Activated effector memory CD4-positive, alpha-beta T cell treated with Interleukin-2 at 50 U/mL for 16 hours (primary cell): Measurements from ENCODE around the gene CACNA1I.
A peak's percentile ranks its signal among the peaks of the same experiment; 100 is the strongest.

Experiments used
- DNase-seq: peaks from one replicate; pipeline ENCODE4 v3.0.0-alpha.2; 2020

CACNA1I gene

DNA sequence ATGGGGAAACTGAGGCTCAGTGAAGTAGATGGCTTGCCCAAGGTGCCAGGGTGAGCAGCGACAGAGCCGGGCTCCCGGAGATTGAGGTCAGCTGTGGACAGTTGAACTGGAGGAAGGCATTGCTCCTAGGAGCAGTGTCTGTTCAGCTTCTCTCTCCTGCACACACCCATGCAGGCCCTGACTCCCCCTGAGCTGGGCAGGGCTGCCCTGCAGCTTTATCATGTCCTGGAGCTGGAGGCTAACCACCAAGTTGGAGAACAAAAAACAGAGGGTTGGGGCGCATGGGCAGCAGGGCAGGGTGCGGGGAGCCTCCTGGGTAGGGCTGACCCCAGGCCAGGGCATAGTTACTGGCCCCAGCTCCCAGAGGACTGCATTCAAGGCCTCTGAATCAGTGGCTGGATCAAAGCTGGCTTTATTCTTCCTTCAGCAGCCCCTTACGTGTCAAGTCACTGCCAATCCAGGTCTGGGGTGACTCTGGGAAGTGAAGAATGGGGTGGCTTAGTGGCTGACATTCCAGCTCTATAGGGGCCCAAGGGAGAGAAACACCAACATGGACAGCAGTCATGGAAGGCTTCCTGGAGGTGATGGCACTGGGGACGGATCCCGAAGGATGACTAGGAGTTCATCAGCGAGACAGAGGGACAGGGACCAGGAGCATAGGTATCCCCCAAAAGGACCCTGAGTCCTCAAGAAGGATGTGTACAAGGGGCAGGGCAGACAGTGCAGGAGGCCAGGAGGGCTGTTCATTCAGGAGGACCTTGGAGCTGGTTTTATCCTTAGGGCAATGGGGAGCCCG, 83.8 kb downstream of the CACNA1I start:
- DNase-seq: no peak

DNA sequence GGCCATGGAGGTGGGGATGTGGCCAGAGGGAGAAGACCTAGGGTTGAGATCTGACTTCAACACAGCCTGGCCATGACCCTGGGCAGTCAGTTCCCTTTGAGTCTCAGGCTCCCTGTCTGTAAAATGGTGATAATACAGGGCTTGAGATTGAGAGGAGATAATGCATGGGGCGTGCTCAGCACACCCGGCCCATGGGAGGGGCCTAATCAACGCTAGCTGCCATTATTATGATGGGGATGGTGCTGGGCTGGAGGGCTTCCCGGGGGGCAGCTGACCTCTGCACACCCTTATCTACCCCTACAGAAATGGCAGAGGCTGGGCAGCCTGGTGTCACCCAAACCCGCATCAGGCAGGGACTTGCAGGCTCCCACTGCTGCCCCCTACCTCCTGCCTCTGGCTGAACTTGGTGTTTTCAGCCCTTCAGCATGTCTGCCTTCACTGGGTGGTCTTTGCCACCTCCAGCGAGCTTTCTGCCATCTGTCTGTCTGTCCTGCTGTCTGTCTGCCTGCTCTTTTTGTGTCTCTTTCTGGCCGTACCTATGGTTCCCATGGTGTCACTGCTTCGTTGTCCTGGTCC, 84.5 kb downstream of the CACNA1I start:
- no peak for DNase-seq

DNA sequence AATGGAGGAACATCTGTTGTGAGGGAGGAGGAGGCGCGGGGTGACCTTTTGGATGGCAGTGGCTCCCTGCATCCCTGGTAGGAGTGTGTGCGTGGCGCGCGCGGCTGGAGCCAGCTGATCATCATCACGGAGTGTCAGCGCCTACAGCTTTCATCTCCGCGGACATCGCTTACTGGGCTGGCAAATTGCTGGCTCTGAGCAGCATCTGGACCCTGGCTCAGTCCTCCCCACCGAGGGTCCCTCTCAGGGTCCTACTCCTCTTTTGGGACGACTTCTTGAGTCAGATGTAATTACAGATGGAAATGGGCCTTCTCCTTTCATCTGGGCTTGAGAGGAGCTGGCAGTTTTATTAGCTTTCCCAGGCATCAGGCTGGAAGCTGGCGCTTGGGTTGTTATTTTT, 85.3 kb downstream of the CACNA1I start:
- no peak for DNase-seq

DNA sequence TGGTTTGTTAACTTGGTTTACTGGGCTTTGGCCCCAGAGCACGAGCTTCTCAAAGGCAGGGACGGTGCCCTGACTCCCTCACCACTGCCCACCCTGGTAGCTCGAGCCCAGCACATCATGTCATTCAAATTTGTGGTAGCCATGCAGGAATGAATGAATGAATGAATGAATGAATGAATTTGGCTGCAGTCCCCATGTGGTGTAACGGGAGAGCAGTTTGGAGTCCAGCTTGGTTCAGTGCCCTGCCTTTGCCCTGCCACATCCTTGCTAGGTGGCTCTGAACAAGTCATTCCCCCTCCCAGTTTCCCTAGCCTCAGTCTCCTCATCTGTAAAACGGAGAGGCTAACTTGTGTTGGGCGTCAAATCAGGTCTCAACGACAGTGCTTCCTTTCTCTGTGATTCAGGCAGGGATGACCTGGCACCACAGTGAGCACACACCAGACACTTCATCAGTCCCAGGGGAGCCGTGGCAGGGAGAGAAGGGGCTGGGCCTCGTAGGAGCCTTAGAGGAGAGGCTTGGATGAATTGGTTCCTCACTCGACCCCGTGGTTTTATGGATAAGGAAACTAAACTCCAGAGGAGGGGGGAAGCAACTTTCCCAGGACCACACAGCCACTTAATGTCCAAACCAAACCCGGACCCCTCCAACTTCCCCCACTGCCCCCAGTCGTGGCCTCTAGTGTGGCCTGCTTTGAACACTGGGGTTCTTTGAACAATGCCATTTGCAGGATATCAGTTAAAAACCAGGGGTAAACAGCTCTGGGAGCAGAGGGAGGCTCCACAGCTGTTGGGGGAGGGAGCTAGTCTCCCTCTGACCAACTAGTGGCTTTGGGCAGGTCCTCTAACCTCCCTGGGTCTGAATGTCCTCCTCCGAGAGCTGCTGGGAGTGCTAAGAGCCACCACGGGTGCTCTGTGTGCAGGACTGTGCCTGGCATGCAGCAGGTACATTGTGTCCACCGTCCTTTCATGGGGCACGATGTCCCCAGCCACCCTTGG, 86.2 kb downstream of the CACNA1I start:
- DNase-seq: no peak

DNA sequence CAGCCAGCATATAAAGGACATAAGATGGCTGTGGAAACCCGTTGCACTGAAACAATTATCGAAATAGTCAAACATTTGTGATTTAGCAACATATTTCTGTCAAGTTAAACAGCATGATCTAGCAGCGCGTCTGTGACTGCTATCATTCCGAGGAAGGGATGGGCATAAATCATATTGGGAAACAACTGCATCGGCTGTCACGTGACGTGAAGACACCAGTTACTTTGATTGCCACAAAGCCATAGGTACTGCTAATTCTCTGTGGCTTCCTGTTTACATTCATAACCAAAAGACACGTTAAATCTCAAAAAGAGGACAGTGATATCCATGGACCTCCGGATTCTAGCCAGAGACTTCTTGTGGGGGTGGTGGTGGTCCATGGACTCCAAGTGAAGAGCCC, 87.8 kb downstream of the CACNA1I start:
- DNase-seq: peak; percentile 25

DNA sequence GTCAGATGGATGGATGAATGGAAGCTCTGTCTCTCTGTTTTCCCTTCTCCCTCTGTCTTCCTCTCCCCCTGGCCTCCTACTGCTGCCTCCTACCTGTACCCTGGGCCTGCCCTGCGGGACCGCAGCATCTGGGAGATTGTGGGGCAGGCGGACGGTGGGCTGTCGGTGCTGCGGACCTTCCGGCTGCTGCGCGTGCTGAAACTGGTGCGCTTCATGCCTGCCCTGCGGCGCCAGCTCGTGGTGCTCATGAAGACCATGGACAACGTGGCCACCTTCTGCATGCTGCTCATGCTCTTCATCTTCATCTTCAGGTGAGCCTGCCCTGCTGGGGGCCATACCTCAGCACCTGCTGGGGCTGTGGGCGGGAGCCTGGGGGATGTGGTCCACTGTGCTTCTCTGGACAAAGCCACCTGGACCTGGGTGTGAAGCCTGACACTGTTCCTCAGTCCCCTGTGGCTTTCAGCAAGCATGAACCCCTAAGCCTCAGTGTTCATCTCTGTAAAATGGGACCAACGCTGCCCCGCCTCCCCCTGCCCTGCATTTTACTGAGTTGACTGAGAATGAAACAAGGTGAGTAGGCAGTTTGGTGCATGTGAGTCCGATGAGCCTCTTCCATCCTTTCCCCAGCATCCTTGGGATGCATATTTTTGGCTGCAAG, 88.4 kb downstream of the CACNA1I start:
- DNase-seq: no peak

DNA sequence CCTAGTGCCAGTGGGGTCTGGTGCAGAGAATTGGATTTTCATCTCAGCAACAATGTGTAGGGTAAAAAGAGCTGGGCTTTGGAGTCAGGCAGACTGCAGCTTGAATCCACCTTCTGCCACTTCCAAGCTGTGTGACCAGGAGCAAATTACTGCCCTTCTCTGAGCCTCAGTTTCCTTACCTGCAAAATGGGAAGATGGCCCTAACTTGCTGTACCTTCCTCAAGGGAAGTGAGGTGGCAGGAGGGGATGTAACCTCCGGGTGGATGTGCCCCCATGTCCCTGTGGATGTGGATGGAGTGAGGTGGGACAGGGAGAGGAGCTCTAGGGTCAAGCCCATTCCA, 90.9 kb downstream of the CACNA1I start:
- DNase-seq: no peak

DNA sequence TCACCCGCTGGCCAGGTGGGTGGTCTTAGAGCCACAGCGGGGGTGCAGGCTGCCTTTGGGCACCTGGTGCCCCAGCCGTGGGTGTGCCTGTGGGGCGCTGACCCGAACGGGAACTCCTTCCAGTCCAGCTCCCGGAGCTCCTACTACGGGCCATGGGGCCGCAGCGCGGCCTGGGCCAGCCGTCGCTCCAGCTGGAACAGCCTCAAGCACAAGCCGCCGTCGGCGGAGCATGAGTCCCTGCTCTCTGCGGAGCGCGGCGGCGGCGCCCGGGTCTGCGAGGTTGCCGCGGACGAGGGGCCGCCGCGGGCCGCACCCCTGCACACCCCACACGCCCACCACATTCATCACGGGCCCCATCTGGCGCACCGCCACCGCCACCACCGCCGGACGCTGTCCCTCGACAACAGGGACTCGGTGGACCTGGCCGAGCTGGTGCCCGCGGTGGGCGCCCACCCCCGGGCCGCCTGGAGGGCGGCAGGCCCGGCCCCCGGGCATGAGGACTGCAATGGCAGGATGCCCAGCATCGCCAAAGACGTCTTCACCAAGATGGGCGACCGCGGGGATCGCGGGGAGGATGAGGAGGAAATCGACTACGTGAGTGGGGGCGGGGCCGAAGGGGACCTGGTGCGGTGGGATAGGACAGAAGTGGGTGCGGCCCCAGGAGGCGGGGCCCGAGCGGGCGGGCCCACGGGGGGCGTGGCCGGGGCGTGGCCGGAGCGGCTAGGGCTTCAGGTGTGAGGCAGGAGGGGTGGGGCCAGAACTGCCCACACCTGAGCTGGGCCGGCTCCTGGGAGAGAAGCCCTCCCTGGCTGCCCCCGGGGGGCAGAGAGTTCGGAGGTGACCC, 91.5 kb downstream of the CACNA1I start:
- DNase-seq: peak; percentile 71

DNA sequence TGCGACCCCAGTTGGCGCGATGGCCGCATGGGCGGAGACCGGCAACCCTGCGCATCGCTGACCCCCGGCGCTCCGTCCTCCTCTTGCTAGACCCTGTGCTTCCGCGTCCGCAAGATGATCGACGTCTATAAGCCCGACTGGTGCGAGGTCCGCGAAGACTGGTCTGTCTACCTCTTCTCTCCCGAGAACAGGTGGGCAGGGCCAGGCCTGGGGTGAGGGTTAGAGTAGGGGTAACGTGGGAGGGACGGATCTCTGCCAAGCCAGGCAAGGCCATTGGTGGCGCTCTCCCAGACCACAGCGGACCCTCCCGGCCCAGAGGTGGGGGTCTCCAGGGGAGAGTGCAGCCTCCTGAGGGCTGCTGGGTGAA, 92.1 kb downstream of the CACNA1I start:
- DNase-seq: no peak

DNA sequence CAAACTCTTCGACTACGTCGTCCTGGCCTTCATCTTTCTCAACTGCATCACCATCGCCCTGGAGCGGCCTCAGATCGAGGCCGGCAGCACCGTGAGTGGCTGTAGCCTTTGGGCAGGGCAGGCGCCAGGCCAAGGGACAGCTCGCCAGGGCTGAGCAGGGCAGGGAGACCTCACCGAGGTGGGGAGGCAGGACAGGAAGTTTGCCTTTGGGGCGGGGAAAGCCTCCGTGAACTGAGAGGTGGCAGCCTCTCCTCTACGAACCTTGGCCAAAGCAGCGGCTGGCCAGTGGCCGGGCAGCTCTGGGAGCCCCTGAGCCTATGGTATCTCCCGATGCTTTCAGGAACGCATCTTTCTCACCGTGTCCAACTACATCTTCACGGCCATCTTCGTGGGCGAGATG, 93.2 kb downstream of the CACNA1I start:
- DNase-seq: no peak

DNA sequence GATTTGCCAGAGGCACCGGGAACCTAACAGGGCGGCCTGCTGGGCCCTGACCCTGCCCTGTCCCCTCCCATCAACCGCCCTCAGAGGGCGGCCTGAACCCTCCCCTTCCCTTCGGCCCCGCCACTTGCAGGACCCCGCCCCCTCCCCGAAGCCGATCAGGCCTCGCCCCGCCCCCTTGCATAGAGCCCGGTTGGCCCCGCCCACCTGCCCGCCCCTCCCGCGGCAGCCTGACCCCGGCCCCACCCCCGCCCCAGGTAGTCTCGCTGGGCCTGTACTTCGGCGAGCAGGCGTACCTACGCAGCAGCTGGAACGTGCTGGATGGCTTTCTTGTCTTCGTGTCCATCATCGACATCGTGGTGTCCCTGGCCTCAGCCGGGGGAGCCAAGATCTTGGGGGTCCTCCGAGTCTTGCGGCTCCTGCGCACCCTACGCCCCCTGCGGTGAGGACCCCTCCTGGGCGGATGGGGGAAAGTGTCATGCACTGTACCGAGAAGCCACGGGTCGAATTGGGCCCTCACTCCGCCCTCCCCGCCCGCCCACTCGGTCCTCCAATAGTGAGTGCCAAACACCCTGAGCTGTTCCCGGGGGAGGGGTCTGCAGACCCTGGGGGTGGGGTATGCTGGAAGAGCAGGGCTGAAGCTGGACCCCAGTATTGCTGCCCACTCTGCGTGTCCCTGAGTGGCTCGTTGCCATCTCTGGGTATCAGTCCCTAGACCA, 94.1 kb downstream of the CACNA1I start:
- DNase-seq: no peak

DNA sequence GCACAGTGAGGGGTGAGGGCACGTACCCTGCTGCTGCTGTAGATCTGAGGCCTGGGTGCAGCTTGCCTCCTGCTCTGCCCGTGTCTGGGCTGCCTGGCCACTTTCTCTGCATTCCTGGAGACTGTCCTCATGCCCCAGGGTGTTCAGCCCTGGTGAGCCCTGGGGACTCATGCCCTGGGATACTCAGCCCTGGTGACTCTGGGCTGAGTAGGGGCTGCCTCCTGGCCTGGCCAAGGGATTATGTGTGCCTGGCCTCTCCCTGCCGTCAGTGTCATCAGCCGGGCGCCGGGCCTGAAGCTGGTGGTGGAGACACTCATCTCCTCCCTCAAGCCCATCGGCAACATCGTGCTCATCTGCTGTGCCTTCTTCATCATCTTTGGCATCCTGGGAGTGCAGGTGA, 94.7 kb downstream of the CACNA1I start:
- no peak for DNase-seq

DNA sequence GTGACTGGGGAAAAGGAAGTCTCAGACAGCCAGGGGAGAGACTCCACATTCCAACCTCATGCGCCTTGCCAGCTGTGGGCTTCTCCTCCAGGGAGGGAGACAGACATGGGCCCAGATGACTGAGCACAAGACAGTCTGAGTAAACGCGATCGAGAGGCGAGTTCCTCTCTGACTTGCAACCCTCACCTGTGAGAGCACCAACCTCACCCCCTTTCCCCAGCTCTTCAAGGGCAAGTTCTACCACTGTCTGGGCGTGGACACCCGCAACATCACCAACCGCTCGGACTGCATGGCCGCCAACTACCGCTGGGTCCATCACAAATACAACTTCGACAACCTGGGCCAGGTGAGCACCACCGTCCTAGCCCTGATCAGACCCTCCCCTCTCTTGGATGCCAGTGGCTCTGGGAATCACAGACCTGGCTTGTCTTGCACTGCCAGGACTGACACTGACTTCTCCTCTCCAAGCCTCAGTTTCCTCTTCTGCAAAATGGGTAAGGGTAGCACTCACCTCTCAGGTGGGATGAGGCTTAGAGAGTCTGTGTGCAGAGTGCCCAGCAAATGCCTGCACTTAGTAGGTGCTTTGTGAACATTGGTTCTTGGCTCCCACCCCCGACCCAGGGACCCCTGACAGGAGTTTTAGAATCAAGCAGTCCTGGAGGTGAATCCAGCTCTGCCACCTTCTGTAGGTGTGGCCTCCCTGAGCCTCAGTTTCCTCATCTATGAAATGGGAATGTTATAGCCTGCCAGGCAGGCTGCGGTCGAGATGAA, 95.3 kb downstream of the CACNA1I start:
- DNase-seq: no peak

DNA sequence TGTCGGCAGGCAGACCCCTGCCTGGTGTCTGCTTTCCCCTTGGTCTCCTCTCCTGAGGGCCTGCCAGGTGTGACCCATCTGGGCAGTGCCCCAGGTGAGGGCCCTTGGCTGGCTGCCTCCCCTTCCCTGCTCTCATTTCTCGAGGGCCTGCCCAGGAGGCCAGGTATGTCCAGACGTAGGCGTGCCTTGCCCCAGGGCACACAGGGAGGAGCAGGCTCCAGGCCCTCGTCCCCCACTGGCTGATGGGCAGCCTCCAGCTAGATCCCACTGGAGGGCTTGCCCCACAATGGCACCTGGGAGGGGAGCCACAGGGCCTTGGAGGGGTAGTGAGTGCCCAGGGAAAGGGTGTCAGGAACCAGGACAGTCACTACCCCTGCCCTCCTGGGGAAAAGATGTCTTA, 95.9 kb downstream of the CACNA1I start:
- no peak for DNase-seq

DNA sequence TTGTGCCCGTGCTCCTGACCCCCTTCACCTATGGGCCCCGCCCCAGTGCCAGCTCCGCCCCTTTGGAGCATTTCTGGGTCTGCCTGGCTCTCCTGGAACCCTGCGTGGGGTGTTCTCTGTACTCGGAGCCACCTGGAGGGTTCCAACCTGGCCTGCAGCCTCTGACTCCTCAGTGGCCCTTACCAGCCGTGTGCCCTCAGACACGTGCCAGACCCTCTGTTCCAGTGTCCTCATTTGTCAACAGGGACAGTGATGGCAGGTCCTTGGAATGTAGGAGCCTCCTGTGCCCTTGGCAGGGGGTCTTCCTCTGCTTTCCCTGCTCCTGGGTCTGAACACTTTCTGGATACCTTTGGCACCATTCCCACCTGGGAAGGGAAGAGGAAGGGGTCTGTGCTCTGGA, 96.4 kb downstream of the CACNA1I start:
- DNase-seq: no peak

DNA sequence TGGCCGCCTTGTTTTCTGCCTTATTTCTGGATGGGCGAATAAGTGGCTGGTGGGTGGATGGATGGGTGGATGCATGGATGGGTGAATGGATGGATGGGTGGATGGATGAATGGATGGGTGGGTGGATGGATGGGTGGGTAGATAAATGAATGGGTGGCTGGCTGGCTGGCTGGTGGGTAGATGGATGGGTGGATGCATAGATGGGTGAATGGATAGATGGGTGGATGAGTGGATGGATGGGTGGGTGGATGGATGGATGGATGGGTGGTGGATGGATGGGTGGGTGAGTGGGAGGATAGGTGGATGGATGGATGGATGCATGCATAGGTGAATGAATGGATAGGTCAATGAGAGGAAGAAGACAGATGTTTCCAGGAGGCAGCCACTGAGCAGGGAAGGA, 98.9 kb downstream of the CACNA1I start:
- DNase-seq: no peak

DNA sequence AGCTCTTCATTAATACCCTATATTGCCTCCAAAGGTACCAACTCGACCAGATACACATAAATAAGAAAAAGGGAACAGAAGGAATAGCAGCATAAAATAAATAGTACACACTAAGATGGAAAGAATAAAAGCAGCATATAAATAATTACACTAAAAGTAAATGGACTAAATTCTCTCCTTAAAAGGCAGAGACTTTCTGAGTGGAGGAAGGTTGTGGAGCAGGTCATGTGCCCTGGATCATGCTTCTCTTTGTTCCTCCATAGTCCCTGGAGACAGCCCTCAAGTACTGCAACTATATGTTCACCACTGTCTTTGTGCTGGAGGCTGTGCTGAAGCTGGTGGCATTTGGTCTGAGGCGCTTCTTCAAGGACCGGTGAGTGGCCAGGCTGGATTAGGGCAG, 101.4 kb downstream of the CACNA1I start:
- DNase-seq: no peak

DNA sequence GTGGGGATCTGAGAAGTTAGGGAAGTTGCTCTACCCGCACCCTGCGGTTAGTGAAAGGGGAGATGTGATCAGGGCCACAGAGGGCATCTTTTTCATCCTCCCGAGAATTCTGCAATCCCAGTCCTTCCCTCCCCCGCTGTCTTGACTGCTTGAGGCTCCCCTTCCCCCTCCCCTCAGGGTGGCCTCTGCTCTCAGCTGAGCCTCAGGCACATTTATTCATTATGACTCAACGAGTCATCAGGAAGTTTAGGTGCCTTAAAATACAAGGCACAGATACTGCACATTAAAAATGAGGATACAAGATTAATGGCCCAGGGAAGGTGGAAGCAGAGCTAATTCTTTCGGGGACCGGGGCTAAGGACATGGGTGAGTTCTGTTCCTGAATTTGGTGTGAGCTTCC, 104.0 kb downstream of the CACNA1I start:
- DNase-seq: no peak

DNA sequence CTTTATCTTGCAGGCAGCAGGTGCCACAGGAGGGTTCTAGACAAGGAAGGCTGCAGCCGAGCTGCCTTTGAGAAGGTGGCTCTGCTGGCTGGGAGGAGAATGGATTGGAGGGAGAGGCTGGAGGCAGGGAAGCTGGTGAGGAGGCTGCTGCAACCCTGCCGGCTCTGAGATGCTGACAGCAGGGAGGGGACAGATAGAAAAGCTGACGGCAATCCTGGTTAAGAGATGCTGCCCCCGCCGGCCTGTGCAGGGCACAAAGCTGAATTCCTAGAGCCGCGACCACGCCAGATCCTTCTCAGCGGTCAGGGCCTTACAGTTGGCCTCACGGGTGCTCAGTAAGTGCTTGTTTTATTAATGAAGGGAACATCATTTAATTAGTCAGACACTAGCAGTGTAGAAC, 105.4 kb downstream of the CACNA1I start:
- DNase-seq: no peak

DNA sequence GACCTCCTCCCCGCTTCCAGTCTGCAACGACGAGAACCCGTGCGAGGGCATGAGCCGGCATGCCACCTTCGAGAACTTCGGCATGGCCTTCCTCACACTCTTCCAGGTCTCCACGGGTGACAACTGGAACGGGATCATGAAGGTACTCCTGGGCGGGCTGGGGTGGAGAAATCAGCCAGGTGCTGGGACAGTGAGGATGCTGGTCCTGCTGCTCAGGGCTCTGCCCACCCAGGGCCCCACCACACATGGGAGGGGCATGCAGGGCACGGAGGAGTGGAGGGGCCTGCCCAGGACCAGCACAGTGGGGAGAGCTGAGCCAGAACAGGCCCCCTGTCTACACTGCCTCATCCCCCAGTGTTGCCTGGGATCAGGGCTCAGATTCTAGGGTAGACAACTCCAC, 107.4 kb downstream of the CACNA1I start:
- no peak for DNase-seq
